SH-SY5Y (cell line): ENCODE data around the gene CHRNA9.

Experiments
- GATA2 ChIP-seq: IDR thresholded peaks from 2 replicates; pipeline ENCODE4 v1.6.1; 2011; ENCODE audit warnings: mild to moderate bottlenecking, low read depth, low read length
- GATA3 ChIP-seq: IDR thresholded peaks from 2 replicates; pipeline ENCODE4 v1.6.1; 2011; ENCODE audit warnings: low read depth, mild to moderate bottlenecking, low read length, moderate library complexity

GRCh38 chr4:40380647-40381046 is 45.5 kb downstream of the CHRNA9 start:
- no peak for TF ChIP-seq GATA2
- TF ChIP-seq GATA3: no peak
